K562 (cell line): ENCODE results near the gene FTSJ1. TPM values are rescaled to one million over a fixed set of nuclear protein-coding genes. Genes with fewer than 3 reads are reported as not detected.
A peak's percentile ranks its signal among the peaks of the same experiment; 100 is the strongest.

Experiments
- ATAC-seq: fragments of 200-7000 bp; cut with Tn5 transposase; 3 replicates; pipeline ENCODE4 v1.9.1; 2020; ENCODE audit warnings: moderate library complexity
- BruUV-seq: library from RNA; stranded (reverse); fragments of 400-500 nt; replicated peaks from 2 replicates; lab custom pipeline; 2021; lab: Mats Ljungman, UMichigan
- CTCF ChIA-PET: fragments of 300-600 bp; formaldehyde crosslinking; extraction: SDS; loops from one replicate; lab custom pipeline; 2021; ENCODE audit warnings: low intra/inter-chr PET ratio; lab: Yijun Ruan, JAX
- POLR2A ChIA-PET: fragments of 300-600, 350-650 bp; sonication (Branson Sonifier 250); formaldehyde crosslinking; extraction: SDS; loops from one replicate; lab custom pipeline; 2021; ENCODE audit warnings: antibody characterized with exemption, inconsistent platforms; lab: Yijun Ruan, JAX
- DNase-seq, 4 experiments: peaks; one replicate each; pipeline versions ENCODE4 v3.0.0 to v3.0.0-alpha.2; 2011 to 2018; ENCODE audit warnings: low spot score in 3 of 4, mixed read lengths in 3 of 4; ENCODE audit errors: extremely low read depth in 1 of 4
- FAIRE-seq: peaks from 2 replicates; lab custom pipeline; 2011; peaks lifted over from hg19 to GRCh38; lab: Jason Lieb, UNC
- H2AFZ ChIP-seq: 2 replicates; pipeline ENCODE4 v1.6.0; 2011; ENCODE audit warnings: low read depth, low read length, control low read depth, inconsistent platforms
- H3K27ac ChIP-seq: fragments of 200-600 bp; 3 replicates; pipeline ENCODE4 v1.8.0; 2011; ENCODE audit warnings: low read depth, mild to moderate bottlenecking, control low read depth, inconsistent platforms, low read length, moderate library complexity, mixed read lengths; ENCODE audit errors: extremely low read depth
- H3K27me3 ChIP-seq, 2 experiments: fragments of 300-600 bp in 1 of 2; 2 replicates in 1 of 2; 3 replicates in 1 of 2; pipeline versions ENCODE4 v1.6.0 to v1.8.0; 2011; ENCODE audit warnings: inconsistent platforms in 2 of 2, low read length in 2 of 2, mild to moderate bottlenecking in 1 of 2, mixed read lengths in 1 of 2, moderate library complexity in 1 of 2; ENCODE audit not compliant: control insufficient read depth in 2 of 2, insufficient read depth in 2 of 2
- H3K36me3 ChIP-seq: fragments of 300-600 bp; 3 replicates; pipeline ENCODE4 v1.8.0; 2011; ENCODE audit warnings: mild to moderate bottlenecking, low read length, inconsistent platforms; ENCODE audit not compliant: control insufficient read depth, insufficient read depth
- H3K4me1 ChIP-seq, 2 experiments: fragments of 200-600 bp in 1 of 2; replicated peaks in 1 of 2; 2 replicates in 1 of 2; 3 replicates in 1 of 2; pipeline versions ENCODE4 v1.5.1 to v1.8.0; 2011; ENCODE audit warnings: inconsistent platforms in 2 of 2, low read length in 2 of 2, mild to moderate bottlenecking in 1 of 2, mixed read lengths in 1 of 2, moderate library complexity in 1 of 2; ENCODE audit not compliant: control insufficient read depth in 2 of 2, insufficient read depth in 2 of 2
- H3K4me2 ChIP-seq: 2 replicates; pipeline ENCODE4 v1.6.1; 2011; ENCODE audit warnings: low read length, control low read depth, inconsistent platforms, mixed read lengths; ENCODE audit not compliant: insufficient read depth
- H3K4me3 ChIP-seq: fragments of 200-600 bp; sonication (generic), shearing (Covaris generic); 2 replicates; pipeline ENCODE4 v1.5.1; 2016; ENCODE audit warnings: control low read depth, inconsistent platforms
- H3K79me2 ChIP-seq: fragments of 200-600 bp; 3 replicates; pipeline ENCODE4 v1.8.0; 2011; ENCODE audit warnings: low read length, inconsistent platforms; ENCODE audit not compliant: control insufficient read depth, insufficient read depth
- H3K9ac ChIP-seq, 2 experiments: 2 replicates each; pipeline versions ENCODE4 v1.6.0 to v1.6.1; 2011; ENCODE audit warnings: low read depth in 2 of 2, low read length in 2 of 2, control low read depth in 1 of 2, inconsistent platforms in 1 of 2, mild to moderate bottlenecking in 1 of 2, mixed read lengths in 1 of 2; ENCODE audit not compliant: insufficient read depth in 1 of 2
- H3K9me1 ChIP-seq: one replicate; pipeline ENCODE4 v1.6.0; 2011; ENCODE audit warnings: inconsistent platforms, mild to moderate bottlenecking, low read length, moderate library complexity; ENCODE audit not compliant: control insufficient read depth, insufficient read depth
- H3K9me3 ChIP-seq: replicated peaks from 2 replicates; pipeline ENCODE4 v1.5.1; 2011; ENCODE audit warnings: low read depth, low read length, inconsistent platforms; ENCODE audit not compliant: control insufficient read depth, insufficient read depth
- H4K20me1 ChIP-seq: replicated peaks from 2 replicates; pipeline ENCODE4 v1.6.1; 2011; ENCODE audit warnings: low read length, inconsistent platforms, mixed read lengths; ENCODE audit not compliant: control insufficient read depth, insufficient read depth
- ATF3 ChIP-seq, 2 experiments: fragments of 450-650 bp in 1 of 2; sonication (generic) in 1 of 2; formaldehyde crosslinking in 1 of 2; IDR thresholded peaks in 1 of 2; conservative IDR thresholded peaks in 1 of 2; 2 replicates each; pipeline versions ENCODE4 v1.6.1 to v1.8.1; 2016 to 2023; ENCODE audit warnings: mild to moderate bottlenecking in 2 of 2, moderate library complexity in 2 of 2, inconsistent platforms in 1 of 2, missing genetic modification reagents in 1 of 2
- BRD4 ChIP-seq: fragments of 200-600 bp; sonication (generic); IDR thresholded peaks from 2 replicates; pipeline ENCODE4 v1.6.1; 2017; ENCODE audit warnings: inconsistent platforms
- CREB1 ChIP-seq, 2 experiments: sonication (generic) in 1 of 2; formaldehyde crosslinking in 1 of 2; IDR thresholded peaks; 2 replicates each; pipeline versions ENCODE4 v1.6.1 to v1.8.0; 2012 to 2022; ENCODE audit warnings: inconsistent platforms in 1 of 2, mild to moderate bottlenecking in 1 of 2, missing genetic modification reagents in 1 of 2, moderate library complexity in 1 of 2
- FOXA1 ChIP-seq: fragments of 450-650 bp; IDR thresholded peaks from 2 replicates; pipeline ENCODE4 v1.6.1; 2016; ENCODE audit warnings: mild to moderate bottlenecking, borderline replicate concordance
- PBX2 ChIP-seq, 2 experiments: IDR thresholded peaks in 1 of 2; conservative IDR thresholded peaks in 1 of 2; 2 replicates each; pipeline ENCODE4 v1.6.1; 2016; ENCODE audit warnings: low read depth in 2 of 2, mild to moderate bottlenecking in 1 of 2, missing compliant biosample characterization in 1 of 2, missing genetic modification characterization in 1 of 2, moderate library complexity in 1 of 2
- WGBS: fragments of 100-300 bp; shearing (Covaris generic); methylation state at CpG from one replicate; pipeline ENCODE4 v1.1.6; 2016; ENCODE audit warnings: low coverage, mixed read lengths; ENCODE audit not compliant: insufficient coverage; ENCODE audit errors: missing lambda C conversion rate; 5-methylcytosine and 5-hydroxymethylcytosine counted together
- in situ Hi-C: fragments of 300-500 bp; cut with MboI; formaldehyde crosslinking; loops from 4 replicates; pipeline ENCODE4 v1.15.0; 2018; ENCODE audit warnings: inconsistent platforms, mixed read lengths
- intact Hi-C: fragments of 100-400 bp; cut with micrococcal nuclease; formaldehyde crosslinking; loops from 2 replicates; pipeline ENCODE4 v1.14.2; 2022
- polyA plus RNA-seq, 8 experiments: library from polyadenylated mRNA; depleted of rRNA in 4 of 8; stranded (reverse) in 5 of 8; unstranded in 3 of 8; fragments of >200 nt; fragmentation: Nextera tagmentation in 2 of 8; fragmentation: Illumina TruSeq in 1 of 8; extraction: Ambion mirVana in 2 of 8; extraction: Trizol in 1 of 8; gene quantifications; 2 replicates each; pipeline versions ENCODE4 v1.2.1 to v1.2.3, GENCODE V29; 2011 to 2014; ENCODE audit warnings: inconsistent platforms in 1 of 8, missing spikeins in 1 of 8
- total RNA-seq, 7 experiments: library from RNA; depleted of rRNA in 6 of 7; stranded (reverse); fragments of >200 nt in 6 of 7; fragmentation: Illumina TruSeq in 2 of 7; extraction: Trizol in 2 of 7; gene quantifications; 2 replicates each; pipeline versions ENCODE4 v1.2.1 to v1.2.3, GENCODE V29; 2011 to 2021; ENCODE audit warnings: low replicate concordance in 1 of 7

The FTSJ1 gene
- total and polyA plus RNA-seq, 9 of the 15 experiments (the other 6 are each of a cell fraction or from before 2014, with no cell fraction given): 12.2 to 95.6 (median 71.6) TPM

- BruUV-seq: no TSS peak
- no peaks in the 10 kb centered on the region for H3K9me3 ChIP-seq
- whole genome bisulfite sequencing: 63% methylated on average over 3 of the region's 3 CpGs
- ATAC-seq: no peak
- H3K36me3 ChIP-seq: peaks cover 37% of the 10 kb centered on the region; the same call in 2 of the 3 replicates
- no peaks in the 10 kb centered on the region for H3K9me1 ChIP-seq
- ChIA-PET POLR2A (interaction anchor here (0.8 to 2.2 kb wide), 3 partner anchors 9 to 17 kb away, joined by 4 to 10 read pairs (median 4); partner anchors contain the start of gene TBC1D25), CTCF (no interaction called here)
- no peaks in the 10 kb centered on the region for H4K20me1 ChIP-seq
- no peaks in the 10 kb centered on the region for H3K27me3 ChIP-seq
- intact Hi-C loops (no loop called here), in situ Hi-C loops (no loop called here)
- peak; percentile 48 for FAIRE-seq
- no peak overlapping the region for H3K9ac ChIP-seq
- peaks cover 2 to 17% of the 10 kb centered on the region in 2 experiments; a peak in 4 of 5 replicates for H3K4me1 ChIP-seq
- H3K4me3 ChIP-seq: no peak overlapping the region
- no peak overlapping the region for H3K4me2 ChIP-seq
- no peaks in the 10 kb centered on the region; the same call in 2 of the 3 replicates for H3K79me2 ChIP-seq
- DNase-seq: no peak
- TF ChIP-seq FOXA1 (no peak), CREB1 (IDR thresholded peaks at IDR 0.05) (no peak), CREB1 (CRISPR knock-in tag; IDR thresholded peaks at IDR 0.05) (no peak), BRD4 (no peak), PBX2 (CRISPR knock-in tag; IDR thresholded peaks at IDR 0.05; ENCODE audit: low read depth) (no peak), PBX2 (tag; conservative IDR thresholded peaks at IDR 0.05; ENCODE audit: low read depth) (no peak), ATF3 (IDR thresholded peaks at IDR 0.05) (0 out of 2 replicates have a peak, but pooled peaks have one; percentile 7), ATF3 (CRISPR knock-in tag; conservative IDR thresholded peaks at IDR 0.05) (no peak)
- H2AFZ ChIP-seq: no peak overlapping the region
- H3K27ac ChIP-seq: peak overlapping the region; percentile 83
These were observed 54.7 kb downstream of the FTSJ1 start for GRCh38 chrX:48530736-48531135.
